Measurements from ENCODE around the gene ZNF724.

DNA sequence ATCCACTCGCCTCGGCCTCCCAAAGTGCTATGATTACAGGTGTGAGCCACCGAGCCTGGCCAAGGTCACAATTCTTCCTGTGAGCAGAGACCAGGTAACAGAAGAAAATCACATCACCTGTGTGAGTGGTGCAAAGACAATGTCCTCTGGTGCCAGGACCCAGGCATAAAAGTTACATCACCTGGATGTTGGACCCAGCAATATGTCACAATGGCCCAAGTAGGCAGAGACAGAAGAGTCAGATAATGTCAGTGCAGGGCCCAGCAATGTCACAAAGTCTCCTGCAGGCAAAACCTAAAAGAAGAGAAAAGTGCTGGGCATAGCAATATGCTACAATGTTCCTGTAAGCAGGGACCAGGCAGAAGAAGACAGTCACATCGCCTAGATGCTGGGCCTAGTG, 5.5 kb upstream of the ZNF724 start:
- no peak for TF ChIP-seq POLR2A (IDR thresholded peaks at IDR 0.05; ENCODE audit: low read length)
- TF ChIP-seq GATA1 (IDR thresholded peaks at IDR 0.05; ENCODE audit: low read depth, low read length) = no peak

Data from erythroblast (primary cell).